SW 1271 (cell line): ENCODE measurements around the gene MEX3C.

Experiments used
- DNase-seq, 2 experiments: peaks; one replicate each; lab custom pipeline; 2025; lab: John Stamatoyannopoulos, UW

MEX3C gene

DNA sequence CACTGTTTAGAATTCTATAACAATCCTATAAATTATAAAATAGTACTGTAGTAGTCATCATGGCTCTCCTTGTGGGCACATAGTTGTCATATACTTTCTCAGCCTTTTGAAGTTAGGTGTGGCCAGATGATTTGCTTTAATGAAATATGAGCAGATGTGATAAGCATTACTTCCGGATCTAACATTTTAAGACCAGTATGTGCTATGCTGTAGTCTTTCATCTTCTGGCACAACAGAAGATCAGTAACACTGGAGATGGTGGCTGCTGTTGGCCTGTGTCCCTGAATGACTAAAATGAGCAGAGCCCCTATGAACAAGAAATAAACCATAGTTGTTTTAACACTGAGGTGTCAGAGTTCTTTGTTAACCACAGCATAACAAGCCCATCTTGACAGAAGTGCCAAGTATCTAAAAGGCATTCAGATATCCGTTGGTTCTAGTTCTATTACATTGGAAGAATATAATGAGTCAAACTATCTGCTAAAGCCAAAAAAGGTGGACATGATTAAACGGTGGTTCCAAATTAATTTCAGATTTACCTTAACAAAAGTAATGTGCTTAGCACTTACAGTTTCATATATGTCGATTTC, 6.3 kb downstream of the MEX3C start:
- DNase-seq = no peak

DNA sequence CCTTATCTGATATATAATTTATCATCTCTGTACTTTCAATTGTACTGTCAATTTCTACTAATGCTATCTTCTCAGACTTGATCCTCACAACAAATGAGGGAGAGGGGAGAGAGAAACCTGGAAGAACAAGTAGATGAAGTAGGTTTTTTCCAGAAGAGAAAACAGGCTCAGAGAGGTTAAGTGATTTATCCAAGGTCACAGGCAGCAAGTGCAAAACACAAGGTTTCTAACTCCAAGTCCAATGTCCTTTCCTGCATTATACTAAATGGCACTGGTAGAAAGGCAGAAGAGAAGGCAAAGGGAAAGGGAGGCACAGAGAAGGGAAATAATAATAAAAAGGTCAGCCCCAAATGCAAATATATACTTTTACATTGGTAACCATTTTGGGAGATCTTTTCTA, 7.5 kb downstream of the MEX3C start:
- no peak for DNase-seq

DNA sequence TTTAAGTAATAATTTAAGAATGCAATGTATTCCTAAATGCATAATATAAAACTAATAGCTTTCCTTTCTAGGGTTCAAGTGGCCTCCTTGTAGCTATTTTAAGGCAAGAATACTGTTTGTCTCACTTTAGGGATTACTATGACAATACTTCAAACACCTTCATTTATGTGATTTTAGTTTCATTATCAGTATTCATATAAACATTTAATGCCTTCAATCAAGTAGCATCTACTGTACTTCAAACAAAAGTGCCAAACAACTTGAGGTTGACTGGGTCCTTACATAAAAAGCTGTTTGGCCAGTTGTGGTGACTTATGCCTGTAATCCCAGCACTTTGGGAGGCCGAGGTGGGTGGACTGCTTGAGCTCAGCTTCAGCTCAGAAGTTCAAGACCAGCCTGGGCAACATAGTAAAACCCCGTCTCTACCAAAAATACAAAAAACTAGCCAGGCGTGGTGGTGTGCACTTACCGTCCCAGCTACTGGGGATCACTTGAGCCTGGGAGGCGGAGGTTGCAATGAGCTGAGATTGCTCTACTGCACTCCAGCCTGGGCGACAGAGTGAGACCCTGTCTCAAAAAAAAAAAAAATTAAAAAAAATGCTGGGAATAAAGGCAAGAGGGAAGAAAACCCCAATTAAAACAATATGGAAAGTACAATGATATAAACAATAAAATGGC, 9.3 kb downstream of the MEX3C start:
- DNase-seq = no peak

DNA sequence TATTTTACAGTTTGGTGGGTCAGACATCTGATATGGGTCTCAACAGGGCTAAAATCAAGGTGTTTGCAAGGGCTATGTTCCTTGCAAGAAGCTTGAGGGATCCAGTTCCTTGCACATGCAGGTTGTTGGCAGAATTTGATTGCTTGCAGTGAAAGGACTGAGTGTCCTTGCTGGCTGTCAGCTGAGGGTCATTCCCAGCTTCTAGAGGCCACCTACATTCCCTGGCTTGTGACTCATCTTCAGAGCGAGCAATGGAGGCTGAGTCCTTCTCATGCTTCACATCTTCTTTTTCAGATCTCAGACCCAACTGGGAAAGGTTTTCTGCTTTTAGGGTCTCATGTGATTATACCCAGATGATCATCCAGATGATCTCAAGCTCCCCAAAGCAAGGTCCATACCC, 12.4 kb downstream of the MEX3C start:
- no peak for DNase-seq

DNA sequence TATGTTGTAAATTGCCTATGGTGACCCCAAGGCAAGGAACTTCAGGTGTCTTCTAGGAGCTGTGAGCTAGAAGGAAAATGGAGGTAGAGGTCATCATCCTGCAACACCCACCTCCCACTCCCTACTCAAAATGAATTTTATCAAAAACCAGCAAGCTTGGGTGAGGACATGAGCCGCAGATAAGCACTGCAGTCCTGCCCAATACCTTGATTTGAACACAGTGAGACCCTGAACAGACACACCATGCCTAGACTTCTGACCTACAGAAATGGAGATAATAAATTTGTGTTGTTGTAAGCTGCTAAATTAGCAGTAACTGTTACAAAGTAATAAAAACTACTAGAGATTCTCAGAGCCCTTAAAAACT, 13.4 kb downstream of the MEX3C start:
- no peak for DNase-seq

DNA sequence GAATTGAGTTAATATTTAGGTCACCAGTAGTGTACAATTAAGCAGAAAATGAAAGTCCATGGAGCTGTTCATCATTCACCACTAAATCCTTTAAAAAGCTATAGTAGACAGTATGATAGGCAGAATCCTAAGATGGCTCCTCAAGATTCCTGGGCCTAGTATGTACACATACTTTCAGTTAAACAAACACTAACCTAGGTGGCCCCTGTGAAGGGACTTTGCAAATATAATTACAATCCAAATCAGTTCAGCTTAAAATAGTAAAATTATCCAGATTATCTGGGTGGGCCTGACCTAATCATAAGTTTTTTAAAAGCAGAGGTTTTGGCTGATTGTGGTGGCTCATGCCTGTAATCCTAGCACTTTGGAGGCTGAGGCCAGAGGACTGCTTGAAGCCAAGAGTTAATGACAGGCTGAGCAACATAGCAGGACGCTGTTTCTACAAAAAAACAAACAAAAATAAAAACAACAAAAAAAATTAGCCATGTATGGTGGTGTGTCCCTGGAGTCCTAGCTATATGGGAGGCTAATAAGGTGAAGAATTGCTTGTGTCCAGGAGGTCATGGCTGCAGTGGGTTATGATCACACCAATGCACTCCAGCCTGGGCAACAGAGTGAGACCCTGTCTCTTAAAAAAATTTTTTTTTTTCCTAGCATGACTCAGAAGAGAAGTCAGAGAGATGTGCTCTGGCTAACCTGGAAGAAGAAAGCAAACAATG, 13.9 kb downstream of the MEX3C start:
- no peak for DNase-seq

DNA sequence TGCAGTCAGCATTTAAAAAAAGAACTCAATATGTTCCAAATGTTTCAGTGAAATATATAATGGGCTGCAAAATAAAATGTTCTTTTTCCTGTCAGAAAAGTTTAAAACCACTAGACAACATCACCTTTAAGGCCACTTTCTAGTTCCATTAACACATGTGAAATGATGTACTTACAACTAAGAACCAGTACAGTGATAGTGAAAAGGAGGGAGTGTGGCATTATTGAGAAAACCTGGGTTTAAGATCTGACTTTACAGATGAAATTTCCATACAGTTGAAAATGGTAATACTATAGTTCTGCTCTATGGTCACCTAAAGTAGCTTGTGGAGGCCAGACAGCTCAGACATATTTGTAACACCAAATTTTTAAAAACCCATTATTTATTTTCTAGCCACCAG, 14.7 kb downstream of the MEX3C start:
- DNase-seq = no peak

DNA sequence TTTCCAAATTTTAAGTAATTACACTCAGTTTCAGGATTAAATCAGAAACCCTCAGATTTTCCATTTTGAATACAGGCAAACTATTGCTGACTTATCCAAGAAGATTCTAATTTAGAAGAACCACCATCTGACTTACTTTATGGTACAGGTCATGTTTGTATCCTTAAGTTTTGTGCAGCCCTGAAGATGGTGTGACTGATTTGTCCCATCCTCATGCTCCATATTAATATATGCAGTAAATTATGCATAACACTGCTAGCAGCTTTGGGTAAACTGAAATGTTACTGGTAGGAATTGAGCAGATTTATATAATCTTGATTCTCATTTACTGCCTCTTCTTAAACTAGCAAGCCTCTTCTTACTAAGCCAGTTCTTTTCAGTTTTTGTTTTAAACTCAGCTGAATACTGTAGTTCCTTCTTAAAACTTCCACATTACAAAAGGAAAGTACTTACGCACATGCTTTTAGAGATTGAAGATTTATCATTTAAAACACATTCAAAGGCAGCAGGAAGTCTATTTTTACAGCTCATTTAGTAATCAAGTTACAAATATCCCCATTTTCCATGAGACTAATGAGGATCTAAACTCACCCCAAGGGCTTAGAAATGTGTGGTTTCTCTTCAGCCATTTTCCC, 25.7 kb downstream of the MEX3C start:
- DNase-seq = no peak

DNA sequence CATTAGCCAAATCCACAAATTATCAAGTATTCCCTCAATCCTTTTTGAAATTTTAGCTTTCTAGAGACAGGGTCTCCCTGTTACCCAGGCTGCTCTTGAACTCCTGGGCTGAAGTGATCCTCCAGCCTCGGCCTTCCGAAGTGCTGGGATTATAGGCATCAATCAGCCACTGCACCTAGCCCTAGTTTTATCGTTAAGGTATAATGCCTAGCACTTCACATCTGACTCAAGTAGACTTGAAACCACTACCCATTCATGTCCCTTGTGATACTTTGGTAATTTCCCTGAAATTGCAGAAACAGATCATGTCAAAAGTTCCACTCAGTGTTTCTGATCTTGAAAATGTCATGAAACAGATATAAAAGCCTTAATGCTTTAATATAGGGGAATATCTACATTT, 26.3 kb downstream of the MEX3C start:
- no peak for DNase-seq

DNA sequence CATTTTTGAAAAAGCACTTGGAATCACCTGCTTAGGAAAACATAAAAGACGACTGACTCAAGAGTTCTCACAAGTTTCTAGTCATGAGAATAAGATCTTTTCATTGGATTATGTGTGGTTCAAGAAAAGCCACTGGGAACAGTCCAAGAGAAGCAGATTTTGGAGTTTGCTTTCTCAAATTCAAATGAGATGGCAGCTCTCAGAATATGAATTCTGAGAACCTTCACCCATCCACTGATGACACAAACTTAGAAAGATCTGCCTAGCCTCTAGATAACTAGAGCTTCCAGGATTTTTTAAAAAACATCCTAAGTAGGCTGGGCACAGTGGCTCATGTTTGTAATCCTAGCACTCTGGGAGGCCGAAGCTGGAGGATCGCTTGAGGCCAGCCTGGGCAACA, 26.8 kb downstream of the MEX3C start:
- no peak for DNase-seq

DNA sequence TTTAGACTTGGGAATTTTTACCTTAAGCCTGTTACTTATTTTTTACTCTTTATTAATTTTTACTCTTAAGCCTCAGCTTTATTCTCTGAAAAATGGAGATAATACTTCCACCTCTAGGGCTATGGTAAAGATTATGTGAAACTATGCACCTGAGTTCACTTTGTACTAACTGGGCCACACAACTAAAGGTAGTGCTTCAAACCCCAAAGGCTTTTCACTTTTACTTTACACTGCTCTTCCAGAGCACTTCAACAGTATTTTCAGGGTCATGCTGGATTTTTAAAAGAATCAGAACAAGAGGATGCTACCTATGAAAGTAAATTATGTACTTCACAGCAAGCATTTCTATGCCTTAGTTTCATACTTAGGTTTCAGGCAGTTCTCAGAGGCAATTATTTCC, 27.8 kb downstream of the MEX3C start:
- no peak for DNase-seq

DNA sequence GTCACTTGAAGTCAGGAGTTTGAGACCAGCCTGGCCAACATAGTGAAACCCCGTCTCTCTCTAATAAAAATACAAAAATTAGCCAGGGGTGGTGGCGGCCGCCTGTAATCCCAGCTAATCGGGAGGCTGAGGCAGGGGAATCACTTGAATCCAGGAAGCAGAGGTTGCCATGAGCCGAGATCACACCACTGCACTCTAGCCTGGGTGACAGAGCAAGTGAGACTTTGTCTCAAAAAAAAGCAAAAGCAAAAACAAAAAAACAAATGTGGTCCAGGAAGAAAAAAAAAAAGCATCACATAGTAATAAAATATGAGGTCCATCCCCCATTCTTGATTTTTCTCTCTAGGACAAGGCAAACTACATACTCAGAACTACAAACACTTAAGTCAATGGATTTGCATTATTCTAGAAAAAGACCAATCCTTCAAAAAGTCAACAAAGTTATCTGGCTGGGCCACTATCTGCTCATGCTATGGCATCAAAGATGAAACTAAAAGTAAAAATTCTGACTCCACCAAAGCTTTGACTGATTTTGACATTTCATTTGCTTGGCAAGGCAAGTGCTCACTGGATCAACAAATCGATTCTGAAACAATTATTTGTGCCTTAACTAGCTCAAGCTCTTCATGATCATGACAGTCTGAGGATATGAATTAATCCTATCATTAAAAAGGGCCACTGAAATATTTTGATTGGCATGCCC, 28.4 kb downstream of the MEX3C start:
- no peak for DNase-seq

DNA sequence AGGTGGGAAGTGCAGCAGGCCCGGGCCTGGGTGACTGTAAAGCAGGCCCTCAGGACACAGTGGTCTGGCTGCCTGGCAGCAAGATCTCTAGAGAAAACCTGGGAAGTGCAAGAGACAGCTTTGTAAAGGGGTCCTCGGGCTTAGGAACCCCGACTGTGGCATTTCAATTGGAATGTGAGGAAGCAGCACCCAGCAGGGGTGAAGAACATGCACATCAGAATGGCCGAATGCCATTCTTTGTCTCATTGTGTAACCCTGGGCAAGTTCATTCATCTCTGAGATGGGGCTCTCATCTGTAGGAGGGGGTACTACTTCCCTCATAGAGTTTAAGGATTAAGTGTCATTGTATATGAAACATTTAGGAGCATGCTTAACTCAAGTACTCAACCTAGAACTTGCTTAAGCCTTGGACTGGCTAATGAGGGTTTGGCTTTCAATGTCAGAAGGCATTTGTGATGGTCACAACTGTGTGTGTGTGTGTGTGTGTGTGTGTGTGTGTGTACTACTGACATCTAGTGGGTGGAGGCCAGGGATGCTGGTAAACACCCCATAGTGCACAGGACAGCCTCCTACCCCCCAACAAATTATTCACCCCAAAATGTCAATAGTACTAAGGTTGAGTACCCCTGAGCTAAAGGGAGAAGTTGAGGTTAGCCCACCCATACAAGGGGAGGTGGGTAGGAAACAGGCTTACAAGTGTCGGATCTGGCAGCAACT, 29.3 kb downstream of the MEX3C start:
- no peak for DNase-seq

DNA sequence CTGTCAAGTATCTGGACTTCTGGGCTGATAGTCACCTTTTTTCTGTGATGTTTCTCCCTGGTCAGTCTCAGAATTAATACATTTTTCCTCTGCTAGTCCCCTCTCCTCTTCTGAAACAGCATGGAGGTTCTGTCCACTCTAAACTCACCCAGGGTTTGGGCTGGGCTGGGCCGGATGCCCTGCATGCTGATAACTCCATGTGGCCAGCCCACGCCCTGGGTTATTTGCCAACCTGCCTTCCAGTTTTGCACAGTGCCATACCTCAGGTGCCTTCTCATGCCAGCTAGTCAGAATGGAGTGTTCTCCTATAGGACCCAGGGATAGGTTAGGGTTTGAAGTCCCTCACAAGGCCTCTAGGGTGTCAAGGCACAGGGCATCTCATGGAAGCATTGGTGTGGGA, 32.2 kb downstream of the MEX3C start:
- DNase-seq = no peak

DNA sequence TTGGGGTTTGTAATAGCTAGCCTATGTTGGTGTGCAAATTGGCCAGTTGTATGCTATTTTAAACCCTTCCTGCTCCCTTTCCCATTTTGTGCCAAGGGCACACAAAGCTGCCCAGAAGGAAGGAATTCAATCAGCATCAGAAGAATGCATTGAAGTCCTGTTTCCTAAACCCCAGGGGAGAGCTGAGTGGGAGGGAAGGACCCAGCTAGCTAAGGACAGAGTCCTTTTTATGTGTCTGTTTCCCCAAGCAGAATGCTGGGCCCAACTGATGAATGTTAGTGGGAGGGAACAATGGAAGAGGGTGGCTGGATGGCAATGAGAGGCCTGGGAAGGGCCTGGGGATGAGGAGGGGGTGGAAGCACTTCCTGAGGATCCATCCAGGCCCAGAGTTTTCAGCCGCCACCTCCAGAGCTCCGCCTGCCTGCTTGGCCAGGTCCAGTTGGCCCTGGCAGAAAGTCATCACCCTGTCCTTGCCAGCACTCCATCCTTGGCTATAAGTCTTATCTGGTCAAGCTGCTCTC, 32.7 kb downstream of the MEX3C start:
- no peak for DNase-seq

DNA sequence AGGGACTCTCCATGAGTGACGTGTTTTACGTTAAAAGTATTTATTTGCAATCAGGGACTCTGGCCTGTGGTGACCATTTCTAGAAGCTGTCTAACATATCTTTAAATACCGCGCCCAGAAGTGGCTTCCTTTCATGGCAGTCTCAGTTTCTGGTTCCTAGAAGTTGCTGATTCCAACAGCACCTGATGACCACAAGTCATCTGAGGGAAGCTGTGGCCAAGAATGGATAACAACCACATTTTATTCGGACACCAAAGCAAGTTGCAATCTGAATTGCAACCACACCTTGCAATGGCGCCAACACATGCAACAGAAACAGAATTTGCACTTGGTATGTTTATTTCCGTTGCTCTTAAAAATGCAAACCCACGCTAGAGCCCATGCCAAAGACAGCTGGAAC, 33.1 kb downstream of the MEX3C start:
- DNase-seq = no peak

DNA sequence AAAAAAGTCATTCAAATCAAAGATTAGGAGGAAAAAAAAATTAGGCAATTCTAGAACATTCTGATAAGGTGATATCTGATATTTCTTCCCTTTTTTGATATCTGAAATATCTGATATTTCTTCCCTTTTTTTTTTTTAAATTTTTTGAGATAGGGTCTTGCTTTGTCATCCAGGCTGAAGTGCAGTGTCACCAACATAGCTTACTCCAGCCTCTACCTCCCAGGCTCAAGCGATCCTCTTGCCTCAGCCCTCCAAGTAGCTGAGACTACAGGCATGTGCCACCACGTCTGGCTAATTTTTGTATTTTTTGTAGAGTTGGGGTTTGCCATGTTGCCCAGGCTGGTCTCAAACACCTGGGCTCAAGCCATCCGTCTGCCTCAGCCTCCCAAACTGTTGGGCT, 33.9 kb downstream of the MEX3C start:
- no peak for DNase-seq

DNA sequence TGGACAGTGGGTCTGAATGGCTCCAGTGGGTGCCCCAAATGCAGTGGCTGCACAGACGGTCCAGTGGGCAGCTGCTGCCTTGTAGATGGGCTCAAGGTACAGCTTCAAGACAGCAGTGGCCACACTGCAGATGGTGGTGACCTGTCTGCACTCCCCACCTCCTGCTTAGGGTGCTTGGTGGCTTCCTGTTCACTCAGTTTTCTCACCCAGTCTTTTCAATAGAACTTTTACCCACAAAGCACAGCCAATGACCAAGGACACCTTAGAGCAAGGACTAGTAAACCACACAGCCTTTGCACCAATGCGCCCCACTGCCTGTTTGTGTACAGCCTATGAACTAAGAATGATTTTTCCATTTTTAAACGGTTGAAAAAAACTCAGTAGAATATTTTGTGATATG, 34.9 kb downstream of the MEX3C start:
- DNase-seq = no peak

DNA sequence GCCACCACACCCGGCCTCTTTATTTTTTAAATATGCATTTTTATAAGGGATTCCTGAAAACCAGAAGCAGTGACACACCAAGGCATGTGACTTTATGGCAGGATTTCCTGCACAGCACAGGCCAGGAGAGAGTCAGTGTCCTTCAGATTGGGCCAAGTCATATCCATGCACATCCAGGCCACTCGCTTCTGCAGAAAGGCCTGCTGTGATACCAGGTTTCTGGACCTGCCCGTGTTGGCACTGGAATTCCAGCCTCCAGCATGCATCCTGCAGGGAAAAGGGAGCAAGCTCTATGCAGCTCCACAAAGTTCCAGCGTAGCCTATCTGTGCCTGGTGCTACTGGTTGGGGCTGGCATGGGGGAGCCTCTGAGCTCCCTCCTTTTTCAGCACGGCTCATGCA, 36.8 kb downstream of the MEX3C start:
- no peak for DNase-seq

DNA sequence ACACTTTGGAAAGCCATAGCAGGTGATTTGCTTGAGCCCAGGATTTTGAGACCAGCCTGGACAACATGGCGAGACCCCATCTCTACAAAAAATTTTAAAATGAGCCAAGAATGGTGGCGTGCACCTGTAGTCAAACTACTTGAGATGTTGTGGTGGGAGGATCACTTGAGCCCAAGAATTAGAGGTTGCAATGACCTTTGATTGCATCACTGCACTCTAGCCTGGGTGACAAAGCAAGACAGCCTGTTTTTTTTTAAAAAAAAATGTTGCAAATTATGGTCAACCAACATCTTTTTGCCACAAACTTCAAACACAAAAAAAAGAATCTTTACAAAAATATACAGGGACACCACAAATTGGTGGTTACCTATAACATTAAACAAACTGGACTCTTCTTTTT, 40.3 kb downstream of the MEX3C start:
- DNase-seq = no peak

DNA sequence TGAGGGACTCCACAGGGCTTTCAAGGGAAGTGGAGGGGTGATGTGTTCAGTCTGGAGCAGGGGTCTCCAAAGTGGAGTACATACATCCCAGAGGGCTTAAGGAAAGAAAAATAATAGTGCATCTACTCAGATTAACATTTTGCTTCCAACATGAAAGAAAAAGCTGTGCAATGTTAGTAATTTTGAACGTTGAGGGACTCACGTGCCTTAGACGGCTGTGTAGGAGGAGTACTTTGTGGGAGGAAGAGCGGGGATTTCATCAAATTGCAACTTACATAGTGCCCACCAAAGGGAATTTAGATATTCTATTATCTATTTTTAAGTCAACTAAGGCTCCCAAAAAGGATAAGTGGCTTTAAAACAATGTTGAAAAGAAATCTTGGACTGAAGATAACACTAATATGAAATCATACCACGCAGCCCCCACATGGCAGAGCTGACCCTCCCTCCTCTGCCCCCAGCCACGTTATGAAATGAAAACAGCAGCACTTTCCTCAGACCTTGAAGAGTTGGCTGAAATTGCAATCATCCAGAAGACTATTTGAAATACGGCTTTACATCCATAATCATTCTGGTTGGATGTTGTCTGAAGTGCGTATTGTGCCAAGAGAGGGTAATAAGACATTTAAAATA, 42.9 kb downstream of the MEX3C start:
- no peak for DNase-seq
